K562 (cell line): ENCODE data around the gene FNBP1. TPM values are rescaled to one million over a fixed set of nuclear protein-coding genes. Genes with fewer than 3 reads are reported as not detected.

Experiments
- CBX8 ChIP-seq: fragments of 200-600 bp; sonication (generic); IDR thresholded peaks from 2 replicates; pipeline ENCODE4 v1.6.1; 2012; ENCODE audit warnings: borderline replicate concordance, mixed run types, low read depth, mild to moderate bottlenecking, moderate library complexity, mixed read lengths, low read length, control low read depth, inconsistent platforms; ENCODE audit not compliant: poor library complexity, severe bottlenecking; ENCODE audit errors: extremely low read depth
- CEBPZ ChIP-seq: fragments of 150-350 bp; IDR thresholded peaks from 2 replicates; pipeline ENCODE4 v1.6.1; 2014; ENCODE audit warnings: low read depth, mild to moderate bottlenecking, low read length, borderline replicate concordance
- EGR1 ChIP-seq: fragments of 450-650 bp; conservative IDR thresholded peaks from 2 replicates; pipeline ENCODE4 v1.6.1; 2017; ENCODE audit warnings: mild to moderate bottlenecking
- FOXA3 ChIP-seq, 2 experiments: fragments of 450-650 bp in 1 of 2; sonication (generic) in 1 of 2; formaldehyde crosslinking; IDR thresholded peaks in 1 of 2; conservative IDR thresholded peaks in 1 of 2; 2 replicates each; pipeline versions ENCODE4 v1.4.0 to v1.8.0; 2020 to 2022; ENCODE audit warnings: mild to moderate bottlenecking in 2 of 2, missing genetic modification reagents in 1 of 2
- GATA2 ChIP-seq: sonication (generic); formaldehyde crosslinking; IDR thresholded peaks from 2 replicates; pipeline ENCODE4 v1.4.0; 2020; ENCODE audit warnings: mild to moderate bottlenecking, missing genetic modification reagents
- HBP1 ChIP-seq: fragments of 450-650 bp; formaldehyde crosslinking; IDR thresholded peaks from 2 replicates; pipeline ENCODE4 v1.4.0; 2022; ENCODE audit warnings: missing genetic modification characterization
- HNRNPUL1 ChIP-seq: fragments of 200-400 bp; formaldehyde crosslinking; IDR thresholded peaks from 2 replicates; pipeline ENCODE4 v1.6.1; 2017; ENCODE audit warnings: low read length
- ILF3 ChIP-seq: fragments of 450-650 bp; IDR thresholded peaks from 2 replicates; pipeline ENCODE4 v1.6.1; 2018; ENCODE audit warnings: antibody characterized with exemption, mild to moderate bottlenecking, moderate library complexity, borderline replicate concordance
- MCM2 ChIP-seq: fragments of 450-650 bp; IDR thresholded peaks from 2 replicates; pipeline ENCODE4 v1.6.1; 2017; ENCODE audit warnings: low read depth, mild to moderate bottlenecking
- PCBP1 ChIP-seq: fragments of 200-400 bp; formaldehyde crosslinking; IDR thresholded peaks from 2 replicates; pipeline ENCODE4 v1.6.1; 2018; ENCODE audit warnings: mild to moderate bottlenecking, low read depth, low read length; ENCODE audit not compliant: poor library complexity, severe bottlenecking
- SMAD3 ChIP-seq: fragments of 450-650 bp; formaldehyde crosslinking; conservative IDR thresholded peaks from 2 replicates; pipeline ENCODE4 v1.4.0; 2020; ENCODE audit warnings: mild to moderate bottlenecking
- TEAD1 ChIP-seq, 2 experiments: fragments of 450-650 bp in 1 of 2; sonication (generic) in 1 of 2; formaldehyde crosslinking; IDR thresholded peaks; 2 replicates each; pipeline versions ENCODE4 v1.4.0 to v1.8.0; 2020 to 2022; ENCODE audit warnings: mild to moderate bottlenecking in 2 of 2, missing genetic modification reagents in 1 of 2
- THRAP3 ChIP-seq: fragments of 450-650 bp; IDR thresholded peaks from 2 replicates; pipeline ENCODE4 v1.6.1; 2016; ENCODE audit warnings: mild to moderate bottlenecking, inconsistent platforms, borderline replicate concordance
- YBX1 ChIP-seq: fragments of 450-650 bp; IDR thresholded peaks from 2 replicates; pipeline ENCODE4 v1.7.1; 2016; ENCODE audit warnings: mild to moderate bottlenecking
- ZNF24 ChIP-seq: fragments of 450-650 bp; IDR thresholded peaks from 2 replicates; pipeline ENCODE4 v1.6.1; 2016
- ZNF263 ChIP-seq: sonication (generic); formaldehyde crosslinking; IDR thresholded peaks from 2 replicates; pipeline ENCODE4 v1.8.0; 2022; ENCODE audit warnings: mild to moderate bottlenecking, missing genetic modification reagents, borderline replicate concordance
- ZNF408 ChIP-seq: fragments of 250-450 bp; sonication (Bioruptor Pico); IDR thresholded peaks from 2 replicates; pipeline ENCODE4 v1.4.0; 2020; ENCODE audit warnings: low read depth, mild to moderate bottlenecking, moderate library complexity
- ZNF561 ChIP-seq: fragments of 450-650 bp; formaldehyde crosslinking; conservative IDR thresholded peaks from 2 replicates; pipeline ENCODE4 v1.4.0; 2020; ENCODE audit warnings: mild to moderate bottlenecking, moderate library complexity
- ZNF583 ChIP-seq: fragments of 250-450 bp; sonication (Bioruptor Pico); IDR thresholded peaks from 2 replicates; pipeline ENCODE4 v1.4.0; 2020
- ZNF589 ChIP-seq: fragments of 200-800 bp; sonication (Bioruptor generic); IDR thresholded peaks from 2 replicates; pipeline ENCODE4 v1.6.1; 2016; ENCODE audit warnings: low read depth, missing genetic modification characterization, missing compliant biosample characterization
- ZNF830 ChIP-seq: fragments of 250-450 bp; sonication (Bioruptor Pico); IDR thresholded peaks from 2 replicates; pipeline ENCODE4 v1.5.0; 2021; ENCODE audit warnings: mild to moderate bottlenecking
- polyA plus RNA-seq, 8 experiments: library from polyadenylated mRNA; depleted of rRNA in 4 of 8; stranded (reverse) in 5 of 8; unstranded in 3 of 8; fragments of >200 nt; fragmentation: Nextera tagmentation in 2 of 8; fragmentation: Illumina TruSeq in 1 of 8; extraction: Ambion mirVana in 2 of 8; extraction: Trizol in 1 of 8; gene quantifications; 2 replicates each; pipeline versions ENCODE4 v1.2.1 to v1.2.3, GENCODE V29; 2011 to 2014; ENCODE audit warnings: inconsistent platforms in 1 of 8, missing spikeins in 1 of 8
- total RNA-seq, 7 experiments: library from RNA; depleted of rRNA in 6 of 7; stranded (reverse); fragments of >200 nt in 6 of 7; fragmentation: Illumina TruSeq in 2 of 7; extraction: Trizol in 2 of 7; gene quantifications; 2 replicates each; pipeline versions ENCODE4 v1.2.1 to v1.2.3, GENCODE V29; 2011 to 2021; ENCODE audit warnings: low replicate concordance in 1 of 7

Gene FNBP1
- total and polyA plus RNA-seq, 9 of the 15 experiments (the other 6 are each of a cell fraction or from before 2014, with no cell fraction given), result 1.8 to 14.9 (median 7.6) TPM

- TF ChIP-seq HBP1 (CRISPR knock-in tag) (peak; percentile 96), YBX1 (no peak), ZNF589 (CRISPR knock-in tag) (peak; percentile 99), CBX8 (no peak), ZNF263 (CRISPR knock-in tag) (peak; percentile 98), ILF3 (no peak), CEBPZ (no peak), ZNF408 (CRISPR knock-in tag) (no peak), ZNF24 (no peak), ZNF583 (CRISPR knock-in tag) (peak; percentile 96), PCBP1 (peak; percentile 91), HNRNPUL1 (no peak), MCM2 (no peak), SMAD3 (CRISPR knock-in tag) (peak; percentile 95; the same call in 1 of the 2 replicates), EGR1 (no peak), ZNF830 (0 out of 2 replicates have a peak, but pooled peaks have one; percentile 50), GATA2 (peak; percentile 99), ZNF561 (CRISPR knock-in tag) (no peak), TEAD1 (CRISPR knock-in tag; IDR thresholded peaks at IDR 0.05) (peak; percentile 93 to 96), FOXA3 (CRISPR knock-in tag; conservative IDR thresholded peaks at IDR 0.05 in 1 of 2, IDR thresholded peaks at IDR 0.05 in 1 of 2) (peak; percentile 67 to 91), THRAP3 (no peak)
Measured at GRCh38 chr9:129863059-129863690, 179.8 kb downstream of the FNBP1 start (continued).
